Stimulated activated CD8-positive, alpha-beta memory T cell treated with anti-CD3 and anti-CD28 coated beads, Interleukin-15, amount 100 ng/mL, for 48 hours (primary cell): ENCODE results near the gene TMEM243.
"Not testable (repeated sequence)": the region's sequence is repeated elsewhere in the genome, so short reads cannot be mapped to it uniquely, and the experiment has no call there.

Experiments used
- DNase-seq, 2 donors: peaks; one replicate each; pipeline ENCODE4 v3.0.0-alpha.2; 2020; ENCODE audit warnings: low read depth in 2 of 2

The TMEM243 gene, protein sequence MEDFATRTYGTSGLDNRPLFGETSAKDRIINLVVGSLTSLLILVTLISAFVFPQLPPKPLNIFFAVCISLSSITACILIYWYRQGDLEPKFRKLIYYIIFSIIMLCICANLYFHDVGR

DNA sequence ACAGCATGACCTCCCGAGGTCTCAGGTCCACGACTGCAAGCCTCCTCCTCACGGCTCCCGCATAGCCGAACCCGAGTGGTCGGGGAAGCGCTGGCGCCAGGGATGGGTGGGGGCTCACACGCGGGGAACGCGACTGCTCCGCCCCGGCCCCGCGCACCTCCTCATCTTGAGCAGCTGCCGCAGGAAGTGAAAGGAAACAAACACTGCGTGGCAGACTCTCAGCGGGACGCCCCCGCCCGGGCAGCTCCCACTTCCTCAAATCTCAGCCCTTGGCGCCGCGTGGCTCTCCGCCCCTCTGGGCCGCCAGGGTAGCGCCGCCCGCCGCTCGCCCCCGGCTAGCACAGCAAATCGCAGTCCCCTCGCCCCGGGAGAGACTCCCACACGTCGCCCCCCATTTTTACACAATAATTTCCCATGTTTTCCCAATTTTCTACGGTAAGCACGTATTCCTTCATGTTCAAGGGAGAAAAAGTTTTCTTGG lies at the start of gene TMEM243:
TMEM243 (minus strand) TSS at position 188 of the 481 bp plus-strand sequence. CDS start 229 bp downstream, outside the sequence.
- DNase-seq: peak; percentile 69 to 70

DNA sequence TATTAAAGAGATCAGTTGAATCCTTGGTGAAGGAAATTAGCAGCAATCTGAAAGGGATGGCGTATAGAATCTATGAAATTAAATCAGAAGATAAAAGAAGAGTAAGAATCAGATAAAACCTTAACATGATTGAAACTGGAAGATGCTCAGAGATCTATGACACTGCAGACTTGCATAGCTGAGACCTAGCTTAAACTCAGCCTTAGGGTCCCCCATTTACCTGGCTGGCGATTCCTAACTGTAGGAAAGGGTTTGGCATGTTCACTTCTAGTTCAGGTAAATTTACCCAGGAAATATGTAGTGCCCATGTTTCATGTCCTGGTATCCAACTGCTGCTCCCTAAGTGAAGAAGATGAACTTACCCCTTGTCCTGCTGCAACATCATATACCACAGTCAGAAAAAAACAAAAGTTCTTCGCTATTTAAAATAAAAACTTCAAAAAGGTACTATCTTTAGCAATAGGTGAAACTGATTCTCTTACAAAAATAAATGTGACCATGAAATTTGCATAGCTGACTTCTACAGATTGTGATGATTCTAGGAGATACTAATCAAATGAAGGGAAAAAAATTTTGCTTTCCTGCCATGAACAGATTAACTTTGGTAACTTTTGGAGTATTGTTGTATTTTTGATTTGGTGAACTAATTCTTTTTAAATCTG lies 47.8 kb upstream of the TMEM243 start:
- DNase-seq: no peak

DNA sequence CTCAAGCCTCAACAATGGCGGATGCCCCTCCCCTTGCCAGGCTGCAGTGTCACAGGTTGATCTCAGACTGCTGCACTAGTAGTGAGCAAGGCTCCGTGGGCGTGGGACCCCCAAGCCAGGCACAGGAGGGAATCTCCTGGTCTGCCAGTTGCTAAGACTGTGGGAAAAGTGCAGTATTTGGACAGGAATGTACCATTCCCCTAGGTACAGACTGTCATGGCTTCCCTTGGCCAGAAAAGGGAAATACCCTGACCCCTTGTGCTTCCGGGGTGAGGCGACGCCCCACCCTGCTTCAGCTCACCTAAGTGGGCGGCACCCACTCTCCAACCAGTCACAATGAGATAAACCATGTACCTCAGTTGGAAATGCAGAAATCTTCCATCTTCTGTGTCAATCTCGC lies 44.0 kb upstream of the TMEM243 start:
- DNase-seq: no peak

DNA sequence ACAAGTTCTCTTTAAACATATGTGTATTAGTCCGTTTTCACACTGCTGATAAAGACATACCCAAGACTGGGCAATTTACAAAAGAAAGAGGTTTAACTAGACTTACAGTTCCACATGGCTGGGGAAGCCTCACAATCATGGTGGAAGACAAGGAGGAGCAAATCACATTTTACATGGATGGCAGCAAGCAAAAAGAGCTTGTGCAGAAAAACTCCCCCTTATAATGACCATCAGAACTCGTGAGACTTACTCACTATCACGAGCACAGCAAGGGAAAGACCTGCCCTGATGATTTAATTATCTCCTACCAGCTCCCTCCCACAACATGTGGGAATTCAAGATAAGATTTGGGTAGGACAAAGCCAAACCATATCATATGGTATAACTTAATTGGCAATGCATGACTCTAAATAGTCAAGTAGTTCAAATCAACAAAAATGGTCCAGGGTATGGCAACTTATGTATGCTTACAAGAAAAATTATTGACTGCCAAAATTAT lies 34.1 kb upstream of the TMEM243 start:
- DNase-seq: no peak

DNA sequence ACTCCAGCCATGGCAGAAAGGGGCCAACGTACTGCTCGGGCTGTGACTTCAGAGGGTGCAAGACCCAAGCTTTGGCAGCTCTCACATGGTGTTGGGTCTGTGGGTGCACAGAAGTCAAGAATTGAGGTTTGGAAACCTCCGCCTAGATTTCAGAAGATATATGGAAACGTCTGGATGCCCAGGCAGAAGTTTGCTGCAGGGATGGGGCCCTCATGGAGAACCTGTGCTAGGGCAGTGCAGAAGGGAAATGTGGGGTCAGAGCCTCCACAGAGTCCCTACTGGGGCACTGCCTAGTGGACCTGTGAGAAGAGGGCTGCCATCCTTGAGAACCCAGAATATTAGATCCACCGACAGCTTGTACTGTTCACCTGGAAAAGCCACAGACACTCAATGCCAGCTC lies 26.1 kb upstream of the TMEM243 start:
- not testable (repeated sequence) for DNase-seq

DNA sequence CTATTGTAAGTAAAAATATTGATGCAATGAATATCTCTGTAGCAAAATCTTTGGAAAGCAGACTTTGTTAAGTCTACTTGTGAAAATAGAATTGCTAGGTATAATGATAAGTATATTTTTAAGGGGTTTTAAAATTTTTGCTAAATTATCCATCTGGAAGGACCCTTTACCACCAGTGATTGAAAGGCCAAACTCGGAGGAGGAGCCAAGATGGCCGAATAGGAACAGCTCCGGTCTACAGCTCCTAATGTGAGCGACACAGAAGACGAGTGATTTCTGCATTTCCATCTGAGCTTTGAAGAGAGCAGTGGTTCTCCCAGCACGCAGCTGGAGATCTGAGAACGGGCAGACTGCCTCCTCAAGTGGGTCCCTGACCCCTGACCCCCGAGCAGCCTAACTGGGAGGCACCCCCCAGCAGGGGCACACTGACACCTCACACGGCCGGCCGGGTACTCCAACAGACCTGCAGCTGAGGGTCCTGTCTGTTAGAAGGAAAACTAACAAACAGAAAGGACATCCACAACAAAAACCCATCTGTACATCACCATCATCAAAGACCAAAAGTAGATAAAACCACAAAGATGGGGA lies 19.0 kb upstream of the TMEM243 start:
- not testable (repeated sequence) for DNase-seq

DNA sequence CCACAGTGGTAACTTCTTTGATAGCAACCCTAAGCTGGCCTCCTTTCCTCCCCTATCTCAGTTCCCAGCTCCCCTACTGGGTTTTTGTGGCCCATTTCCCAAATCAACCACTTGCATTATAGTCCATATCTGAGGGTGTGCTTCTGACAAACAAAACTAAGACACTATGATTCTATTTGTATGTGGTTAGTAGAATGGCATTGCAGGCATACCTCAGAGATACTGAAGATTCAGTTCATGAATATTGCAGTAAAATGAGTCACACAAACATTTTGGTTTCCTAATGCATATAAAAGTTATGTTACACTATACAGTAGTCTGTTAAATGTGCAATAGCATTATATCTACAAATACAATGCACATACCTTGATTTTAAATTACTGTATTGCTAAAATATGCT lies 15.4 kb upstream of the TMEM243 start:
- DNase-seq: no peak

DNA sequence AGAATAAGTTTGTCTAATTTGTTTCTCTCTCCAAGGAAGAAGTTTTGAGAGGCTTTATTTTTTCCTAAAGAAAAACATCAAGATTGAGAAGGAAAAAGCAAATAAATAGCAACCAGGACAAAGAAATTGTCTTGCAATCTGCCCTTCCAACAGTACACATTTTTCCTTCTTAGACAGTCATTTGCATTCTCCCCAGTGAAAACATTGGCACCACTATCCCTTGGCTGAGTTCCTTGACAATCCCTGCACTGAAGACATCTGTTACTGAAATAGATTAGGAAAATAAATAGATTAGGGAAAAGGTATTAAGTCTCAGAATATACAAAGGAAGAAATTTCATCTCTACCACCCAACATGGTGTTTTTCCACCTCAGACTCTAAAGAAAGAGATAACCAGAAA lies 12.2 kb upstream of the TMEM243 start:
- no peak for DNase-seq

DNA sequence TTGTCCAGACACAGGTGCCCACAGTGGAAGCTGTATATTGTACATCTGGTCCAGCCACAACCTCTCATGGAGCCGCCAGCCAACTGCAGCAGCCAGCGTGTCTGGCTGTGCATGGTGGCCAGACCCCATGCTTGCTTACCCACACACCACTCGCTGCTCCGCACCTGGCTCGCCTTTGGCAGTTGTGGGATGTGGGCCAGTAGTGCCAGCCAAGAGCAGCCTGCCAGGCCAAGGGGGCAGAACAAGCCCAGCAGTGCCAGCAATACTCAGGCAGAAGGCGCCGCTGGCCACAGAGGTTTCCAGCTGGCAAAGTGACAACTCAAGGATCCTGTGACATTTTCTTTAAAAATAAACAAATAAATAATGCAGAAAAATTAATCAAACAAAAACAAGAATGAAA lies 11.7 kb upstream of the TMEM243 start:
- no peak for DNase-seq

DNA sequence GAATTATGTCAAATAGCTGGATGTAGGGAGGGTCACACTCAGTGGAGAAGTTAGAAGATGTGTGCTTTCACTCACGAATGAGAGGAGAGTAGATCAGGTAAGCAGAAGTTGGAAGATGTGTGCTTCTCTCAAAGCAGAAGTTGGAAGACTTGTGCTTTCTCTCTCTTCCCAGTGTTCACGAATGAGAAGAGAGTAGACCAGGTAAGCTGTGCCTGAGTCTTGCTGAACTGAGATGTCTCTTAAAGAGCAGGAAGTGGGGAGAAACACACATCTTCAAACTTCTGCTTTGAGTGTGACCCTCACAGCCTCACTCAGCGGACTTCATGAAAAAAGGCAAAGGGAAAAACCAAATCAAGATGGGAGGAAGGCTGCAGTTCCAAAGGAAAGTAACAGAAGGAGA lies 7.0 kb upstream of the TMEM243 start:
- no peak for DNase-seq

DNA sequence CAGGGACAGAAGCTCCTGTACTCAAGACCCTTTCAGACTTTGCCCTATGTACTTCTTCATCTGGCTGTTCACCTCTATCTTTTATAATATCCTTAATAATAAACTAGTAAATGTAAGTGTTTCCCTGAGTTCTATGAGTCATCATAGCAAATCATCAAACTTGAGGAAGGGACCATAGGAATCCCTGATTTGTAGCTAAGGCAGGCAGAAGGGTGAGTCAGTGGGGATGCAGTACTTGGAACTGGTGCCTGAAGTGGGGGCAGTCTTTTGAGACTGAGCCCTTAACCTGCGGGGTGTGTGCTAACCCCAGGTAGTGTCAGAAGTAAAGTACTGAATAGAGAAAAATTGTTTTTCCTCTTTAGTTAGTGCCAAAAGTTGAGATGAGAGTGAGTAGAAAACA lies 6.2 kb upstream of the TMEM243 start:
- DNase-seq: no peak

DNA sequence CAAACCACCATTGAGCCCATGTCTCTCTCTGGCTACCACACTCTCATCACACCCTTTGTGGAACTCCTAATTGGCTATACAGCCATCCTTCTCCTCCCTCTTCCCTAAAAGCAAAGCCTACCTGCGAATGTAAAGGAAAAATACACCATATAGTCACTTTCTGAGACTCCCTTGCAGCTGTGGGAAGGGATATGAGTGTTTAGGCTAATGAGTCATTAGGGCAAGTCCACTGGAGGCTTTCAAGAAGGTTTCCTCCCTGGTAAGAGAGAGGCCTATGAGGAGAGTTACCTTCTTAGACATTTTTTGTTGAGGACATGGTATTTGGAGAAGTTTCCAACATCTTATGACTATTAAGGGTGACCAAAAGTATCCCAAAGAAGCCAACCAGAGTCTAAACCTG lies 4.1 kb upstream of the TMEM243 start:
- DNase-seq: no peak

DNA sequence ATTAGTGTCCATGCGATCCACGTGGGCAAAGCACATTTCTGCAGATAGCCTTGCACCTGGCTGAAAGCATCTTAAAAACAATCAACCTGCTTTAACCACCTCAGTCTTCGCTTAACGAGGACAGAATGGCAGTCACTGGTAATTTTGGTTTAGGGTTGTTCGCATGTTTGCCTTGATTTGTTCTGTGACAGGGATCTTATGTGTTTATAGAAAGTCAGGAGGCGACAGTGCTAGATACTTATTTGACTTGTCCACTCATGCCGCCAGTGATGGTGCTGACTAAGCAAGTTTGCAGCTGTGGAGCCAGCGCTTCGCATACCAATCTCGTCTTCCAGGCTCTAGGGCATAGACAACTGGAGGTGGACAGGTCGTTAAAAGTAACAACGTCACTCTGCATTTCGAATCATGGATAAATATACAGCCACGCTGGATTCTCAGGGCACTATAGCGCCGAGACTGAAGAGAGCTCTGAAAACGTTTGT lies 1.2 kb upstream of the TMEM243 start:
- no peak for DNase-seq

DNA sequence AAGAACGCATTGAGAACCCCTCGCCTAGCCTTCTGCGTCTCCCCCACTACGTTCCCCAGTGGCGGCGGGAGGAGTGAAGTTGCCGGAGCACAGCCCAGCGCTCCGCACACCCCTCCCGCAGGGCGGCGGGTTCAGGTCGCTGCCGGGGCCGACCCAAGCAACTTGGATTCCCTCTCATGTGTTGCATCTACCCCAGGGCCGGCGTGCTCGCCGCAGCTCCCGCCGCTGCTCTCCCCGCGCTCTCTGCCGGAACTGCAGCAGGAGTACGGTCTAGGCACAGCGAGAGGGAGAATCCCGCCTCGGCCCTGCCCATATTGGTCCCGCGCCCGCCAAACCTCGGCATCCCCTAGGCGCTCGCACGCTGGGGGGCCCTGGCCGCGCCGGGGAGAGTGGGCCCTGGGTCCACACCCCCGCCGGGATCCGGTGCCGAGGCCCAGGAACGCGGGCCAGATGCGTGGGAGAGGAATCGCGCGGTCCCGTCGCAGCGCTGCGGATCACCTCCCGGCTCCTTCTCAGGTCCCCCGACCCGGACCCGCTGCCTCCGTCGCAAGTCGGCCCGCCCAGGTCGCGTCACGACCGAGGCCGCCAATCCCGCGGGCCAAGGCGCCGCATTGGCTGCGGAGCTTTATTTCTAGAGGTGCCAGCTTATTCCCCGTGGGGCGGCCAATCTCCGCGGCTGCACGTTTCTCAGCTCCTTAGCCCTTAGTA lies 648 bp upstream of the TMEM243 start:
- peak; percentile 78 to 80 for DNase-seq

DNA sequence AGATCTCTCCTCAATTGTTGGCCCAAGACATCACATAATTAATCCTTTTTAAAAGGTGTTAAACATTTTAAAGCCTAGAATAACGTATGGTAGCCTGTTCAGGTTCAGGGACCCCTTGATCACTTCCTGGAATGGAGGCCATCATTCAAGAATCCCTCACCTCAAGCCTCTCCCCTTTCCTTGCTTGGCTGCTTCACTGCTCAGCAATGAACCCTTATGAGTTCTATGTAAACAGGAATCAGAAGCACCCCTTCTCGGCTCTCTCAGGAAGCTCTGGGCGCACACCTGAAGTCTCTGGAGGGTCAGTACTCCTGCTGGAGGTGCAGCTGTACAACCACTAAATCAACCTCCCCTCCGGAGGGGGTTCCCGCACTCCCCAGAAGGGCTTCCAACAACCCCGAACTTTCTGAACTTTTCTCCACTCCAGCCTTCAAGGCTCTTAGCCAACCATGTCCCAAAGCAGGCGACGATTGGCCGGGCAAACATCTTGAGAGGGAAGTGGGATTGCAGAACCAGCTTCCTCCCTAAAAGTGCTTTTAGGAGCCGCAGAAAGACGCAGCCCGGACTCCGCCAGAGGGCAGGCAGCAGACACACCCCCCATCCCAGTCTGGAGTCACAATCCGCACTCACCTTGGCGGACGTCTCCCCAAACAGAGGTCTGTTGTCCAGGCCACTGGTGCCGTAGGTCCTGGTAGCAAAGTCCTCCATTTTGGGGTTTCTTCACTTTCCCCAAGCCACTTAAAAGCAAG lies 562 bp downstream of the TMEM243 start:
- DNase-seq: no peak

DNA sequence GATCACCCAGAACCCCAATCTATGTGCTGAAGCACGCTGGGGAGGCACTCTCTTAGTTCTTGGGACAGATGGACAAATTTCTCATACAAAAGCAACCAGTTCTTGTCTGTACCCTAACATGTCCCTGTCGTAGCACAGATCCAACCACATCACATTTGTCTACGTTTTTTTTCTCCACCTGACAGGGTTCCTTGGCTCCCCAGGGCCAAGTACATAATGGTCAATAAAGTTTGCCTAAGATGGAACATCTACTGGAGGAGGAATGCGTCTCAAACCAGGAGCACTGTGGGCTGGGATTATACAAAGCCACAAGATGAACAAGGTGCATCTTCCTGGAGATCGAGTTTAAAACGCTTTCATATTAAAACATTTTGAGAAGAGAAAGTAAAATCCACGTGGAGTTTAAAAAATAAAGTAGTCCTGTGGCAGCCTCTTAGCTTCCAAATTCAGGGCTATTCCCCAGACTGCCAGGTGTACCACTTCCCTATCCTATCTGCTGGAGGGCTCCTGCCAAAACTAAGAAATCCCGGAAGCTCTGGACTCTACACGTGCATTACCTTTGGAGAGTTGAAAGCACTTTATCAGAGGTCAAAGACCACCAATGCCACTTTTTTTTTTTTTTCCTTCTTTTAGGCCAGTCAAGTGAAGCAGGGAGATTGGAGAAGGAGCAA lies 1.4 kb downstream of the TMEM243 start:
- DNase-seq: no peak

DNA sequence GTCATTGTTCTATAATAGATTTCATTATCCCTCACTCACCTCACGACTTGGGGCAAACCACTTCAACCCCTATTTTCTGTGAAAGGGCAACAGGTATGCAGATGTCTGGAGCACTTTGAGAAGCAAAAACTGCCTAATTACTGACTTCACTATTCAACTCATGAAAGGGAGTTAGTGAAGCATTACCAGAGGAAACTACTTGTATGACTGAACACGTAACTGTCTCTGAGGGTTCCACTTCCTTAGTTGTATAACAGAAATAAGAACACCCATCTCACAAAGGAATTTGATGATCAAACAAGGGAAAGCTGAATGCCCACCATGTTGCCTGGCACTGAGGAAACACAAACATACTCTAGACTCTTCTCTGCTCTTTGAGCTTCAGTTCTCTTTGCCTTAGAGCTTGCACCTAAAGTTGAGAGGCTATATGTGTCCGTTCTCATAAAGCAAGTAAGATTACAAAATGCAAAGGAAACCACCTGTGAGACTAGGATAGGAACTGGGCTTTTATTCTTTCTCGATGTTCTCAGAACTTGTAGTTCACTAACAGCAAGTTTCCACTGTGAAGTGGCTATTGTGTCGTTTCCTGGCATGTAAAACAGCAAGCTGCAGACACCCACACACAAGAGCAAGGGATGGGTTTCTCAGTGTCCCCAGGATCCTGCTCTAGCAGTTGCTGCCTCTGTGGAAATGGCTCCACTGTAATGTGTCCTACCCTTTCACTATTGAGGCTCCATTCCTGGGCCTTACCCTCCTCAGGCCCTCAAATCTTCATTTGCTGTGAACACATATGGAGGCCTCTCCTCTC lies 2.6 kb downstream of the TMEM243 start:
- DNase-seq: peak; percentile 22 to 38

DNA sequence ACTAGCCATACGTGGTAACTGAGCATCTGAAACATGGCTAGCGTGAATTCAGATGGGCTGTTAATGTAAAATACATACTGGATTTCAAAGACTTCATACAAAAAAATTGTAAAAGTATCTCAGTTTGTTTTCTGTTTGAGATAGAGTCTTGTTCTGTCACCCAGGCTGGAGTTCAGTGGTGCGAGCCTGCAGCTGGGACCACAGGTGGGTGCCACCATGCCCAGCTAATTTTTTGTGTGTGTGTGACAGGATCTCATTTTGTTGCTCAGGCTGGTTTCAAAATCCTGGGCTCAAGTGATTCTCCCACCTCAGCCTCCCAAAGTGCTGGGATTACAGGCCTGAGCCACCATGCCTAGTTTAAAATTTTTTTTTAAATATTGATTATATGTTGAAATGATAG lies 4.5 kb downstream of the TMEM243 start:
- DNase-seq: no peak

DNA sequence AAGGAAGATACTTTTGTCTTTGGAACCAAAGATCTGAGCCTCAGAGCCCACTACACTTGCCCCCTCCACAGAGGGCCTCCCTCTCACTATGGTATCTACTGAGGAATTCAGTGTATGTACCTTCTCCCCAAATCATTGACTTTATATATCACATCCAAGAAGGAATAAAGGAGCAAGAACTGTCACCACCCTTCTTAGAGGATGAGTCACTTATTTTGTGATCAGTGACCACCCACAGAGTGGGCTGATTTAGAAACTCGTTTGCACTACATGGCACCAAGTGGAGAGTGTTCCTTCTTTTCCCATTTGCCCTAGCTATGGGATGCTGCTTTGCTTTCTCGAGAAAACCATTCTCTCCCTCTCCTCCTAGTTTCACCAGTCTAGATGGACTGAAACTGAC lies 5.7 kb downstream of the TMEM243 start:
- no peak for DNase-seq

DNA sequence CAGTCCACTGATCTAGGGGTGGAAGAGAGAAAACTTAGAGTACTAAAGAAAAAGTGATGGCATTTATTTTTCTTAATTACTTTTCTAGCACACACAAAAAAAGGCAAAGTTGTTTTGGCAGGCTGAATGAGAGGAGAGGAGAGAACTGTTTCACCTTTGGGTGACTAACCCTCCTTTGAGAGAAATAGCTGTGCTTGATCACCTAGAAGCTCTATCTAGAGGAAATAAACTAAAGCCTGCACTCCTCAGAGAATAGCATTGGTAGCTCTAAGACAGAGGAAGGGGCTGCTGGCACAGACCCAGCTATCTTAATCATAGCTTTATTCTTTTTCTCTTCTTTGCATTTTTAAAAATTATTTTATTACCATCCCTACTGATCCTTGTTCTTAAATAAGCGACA lies 6.3 kb downstream of the TMEM243 start:
- DNase-seq: no peak
